SK-N-SH (cell line): ENCODE measurements around the gene DSCAM. TPM values are rescaled to one million over a fixed set of nuclear protein-coding genes. Genes with fewer than 3 reads are reported as not detected.

Experiments
- CTCF ChIA-PET: fragments of 300-600, 350-600 bp; formaldehyde crosslinking; extraction: SDS; loops from one replicate; lab custom pipeline; 2021; lab: Yijun Ruan, JAX
- POLR2A ChIA-PET: fragments of 350-600 bp; sonication (Branson Sonifier 250); formaldehyde crosslinking; extraction: SDS; loops from one replicate; lab custom pipeline; 2020; ENCODE audit warnings: antibody characterized with exemption, inconsistent platforms; lab: Yijun Ruan, JAX
- DNase-seq: peaks from one replicate; pipeline ENCODE4 v3.0.0; 2012
- H2AFZ ChIP-seq: fragments of 200-600 bp; sonication (generic); 2 replicates; pipeline ENCODE4 v1.8.1; 2016; ENCODE audit warnings: antibody characterized with exemption, mild to moderate bottlenecking, low read depth
- H3F3A ChIP-seq: fragments of 200-600 bp; sonication (generic); replicated peaks from 2 replicates; pipeline ENCODE3; 2016; ENCODE audit warnings: antibody characterized with exemption, mild to moderate bottlenecking; ENCODE audit not compliant: insufficient read depth
- H3K27ac ChIP-seq, 2 experiments: fragments of 200-500 bp in 1 of 2; fragments of 200-600 bp in 1 of 2; sonication (Bioruptor generic) in 1 of 2; sonication (generic), shearing (Covaris generic) in 1 of 2; 2 replicates each; pipeline versions ENCODE4 v1.5.1 to v1.6.1; 2014 to 2016; ENCODE audit warnings: low read depth in 2 of 2, inconsistent platforms in 1 of 2, low read length in 1 of 2, mild to moderate bottlenecking in 1 of 2, mixed read lengths in 1 of 2
- H3K27me3 ChIP-seq: fragments of 200-600 bp; sonication (generic), shearing (Covaris generic); 2 replicates; pipeline ENCODE4 v1.6.1; 2016; ENCODE audit warnings: mixed run types; ENCODE audit not compliant: insufficient read depth
- H3K36me3 ChIP-seq, 2 experiments: fragments of 200-500 bp in 1 of 2; fragments of 200-600 bp in 1 of 2; sonication (Bioruptor generic) in 1 of 2; sonication (generic) in 1 of 2; replicated peaks in 1 of 2; 2 replicates each; pipeline versions ENCODE3 to v1.5.1; 2014 to 2016; ENCODE audit warnings: low read length in 1 of 2, mild to moderate bottlenecking in 1 of 2; ENCODE audit not compliant: insufficient read depth in 2 of 2, control insufficient read depth in 1 of 2
- H3K4me1 ChIP-seq, 2 experiments: fragments of 200-500 bp in 1 of 2; fragments of 200-600 bp in 1 of 2; sonication (Bioruptor generic) in 1 of 2; sonication (generic), shearing (Covaris generic) in 1 of 2; 2 replicates each; pipeline versions ENCODE4 v1.5.1 to v1.6.1; 2014 to 2016; ENCODE audit warnings: low read depth in 1 of 2, low read length in 1 of 2, mixed run types in 1 of 2; ENCODE audit not compliant: insufficient read depth in 2 of 2, control insufficient read depth in 1 of 2
- H3K4me2 ChIP-seq: fragments of 200-600 bp; sonication (generic), shearing (Covaris generic); 2 replicates; pipeline ENCODE4 v1.6.1; 2017; ENCODE audit warnings: mixed run types
- H3K4me3 ChIP-seq, 2 experiments: fragments of 200-500 bp in 1 of 2; fragments of 200-600 bp in 1 of 2; sonication (Bioruptor generic) in 1 of 2; sonication (generic), shearing (Covaris generic) in 1 of 2; 2 replicates each; pipeline versions ENCODE4 v1.5.1 to v1.8.1; 2014 to 2016; ENCODE audit warnings: low read depth in 2 of 2, inconsistent platforms in 1 of 2, low read length in 1 of 2, mild to moderate bottlenecking in 1 of 2, mixed read lengths in 1 of 2, moderate library complexity in 1 of 2
- H3K79me2 ChIP-seq: fragments of 200-600 bp; sonication (generic); 2 replicates; pipeline ENCODE4 v1.8.1; 2017; ENCODE audit warnings: mild to moderate bottlenecking; ENCODE audit not compliant: insufficient read depth
- H3K9ac ChIP-seq: fragments of 200-600 bp; sonication (generic); 2 replicates; pipeline ENCODE4 v1.6.1; 2017; ENCODE audit warnings: mixed run types
- H3K9me2 ChIP-seq: fragments of 200-600 bp; sonication (generic); 2 replicates; pipeline ENCODE4 v1.6.1; 2017; ENCODE audit warnings: mixed run types
- H3K9me3 ChIP-seq: fragments of 200-600 bp; sonication (generic); 2 replicates; pipeline ENCODE4 v1.6.1; 2017; ENCODE audit warnings: mixed run types, mild to moderate bottlenecking, moderate library complexity
- H4K20me1 ChIP-seq: fragments of 200-600 bp; sonication (generic); 2 replicates; pipeline ENCODE4 v1.6.1; 2017; ENCODE audit warnings: mild to moderate bottlenecking, mixed run types; ENCODE audit not compliant: insufficient read depth
- CTCF ChIP-seq: fragments of 200-600 bp; sonication (generic); IDR thresholded peaks from 2 replicates; pipeline ENCODE4 v1.6.1; 2017; ENCODE audit warnings: antibody characterized with exemption, mild to moderate bottlenecking, moderate library complexity
- ELF1 ChIP-seq: IDR thresholded peaks from 2 replicates; pipeline ENCODE4 v1.4.0; 2012
- EP300 ChIP-seq, 2 experiments: IDR thresholded peaks; 2 replicates each; pipeline versions ENCODE4 v1.4.0 to v1.6.1; 2012; ENCODE audit warnings: borderline replicate concordance in 1 of 2, low read depth in 1 of 2, low read length in 1 of 2
- FOSL2 ChIP-seq: IDR thresholded peaks from 2 replicates; pipeline ENCODE4 v1.4.0; 2012; ENCODE audit warnings: low read depth, mild to moderate bottlenecking, moderate library complexity, borderline replicate concordance
- FOXJ3 ChIP-seq: sonication (generic); formaldehyde crosslinking; IDR thresholded peaks from 2 replicates; pipeline ENCODE4 v1.5.1; 2020; ENCODE audit warnings: mild to moderate bottlenecking, missing genetic modification reagents
- FOXM1 ChIP-seq: IDR thresholded peaks from 2 replicates; pipeline ENCODE4 v1.4.0; 2012; ENCODE audit warnings: low read depth, mild to moderate bottlenecking
- GABPA ChIP-seq: IDR thresholded peaks from 2 replicates; pipeline ENCODE4 v1.4.0; 2012; ENCODE audit warnings: low read depth, mild to moderate bottlenecking
- MXI1 ChIP-seq: IDR thresholded peaks from 2 replicates; pipeline ENCODE4 v1.6.1; 2012; ENCODE audit warnings: mild to moderate bottlenecking, low read depth, low read length, improper control_type of control experiment
- NFIC ChIP-seq: IDR thresholded peaks from 2 replicates; pipeline ENCODE4 v1.4.0; 2012; ENCODE audit warnings: borderline replicate concordance
- NRF1 ChIP-seq: IDR thresholded peaks from 2 replicates; pipeline ENCODE4 v1.6.1; 2012; ENCODE audit warnings: low read depth, mild to moderate bottlenecking, low read length
- POLR2AphosphoS5 ChIP-seq: IDR thresholded peaks from 2 replicates; pipeline ENCODE4 v1.6.1; 2012; ENCODE audit warnings: low read depth, low read length
- RCOR1 ChIP-seq: fragments of 150-350 bp; IDR thresholded peaks from 2 replicates; pipeline ENCODE4 v1.6.1; 2017; ENCODE audit warnings: antibody characterized with exemption, low read length
- RFX5 ChIP-seq: IDR thresholded peaks from 2 replicates; pipeline ENCODE4 v1.6.1; 2012; ENCODE audit warnings: mild to moderate bottlenecking, improper control_type of control experiment, low read length
- TCF12 ChIP-seq: IDR thresholded peaks from 2 replicates; pipeline ENCODE4 v1.4.0; 2012
- TEAD4 ChIP-seq: IDR thresholded peaks from 2 replicates; pipeline ENCODE4 v1.4.0; 2012; ENCODE audit warnings: mild to moderate bottlenecking, borderline replicate concordance; ENCODE audit not compliant: insufficient read depth
- USF1 ChIP-seq: IDR thresholded peaks from 2 replicates; pipeline ENCODE4 v1.4.0; 2012; ENCODE audit warnings: low read depth, borderline replicate concordance
- USF2 ChIP-seq: fragments of 150-350 bp; IDR thresholded peaks from 2 replicates; pipeline ENCODE4 v1.6.1; 2017; ENCODE audit warnings: antibody characterized with exemption, low read length, low read depth, borderline replicate concordance
- WGBS: methylation state at CpG from one replicate; pipeline ENCODE4 v1.1.6; 2017; ENCODE audit warnings: low lambda C conversion rate; 5-methylcytosine and 5-hydroxymethylcytosine counted together
- polyA plus RNA-seq, 3 experiments: library from polyadenylated mRNA; depleted of rRNA; stranded (reverse); fragments of >200 nt; gene quantifications; 2 replicates each; pipeline ENCODE4 v1.2.3, GENCODE V29; 2012
- TF ChIP-seq, protein P1 (sequence below): IDR thresholded peaks from 2 replicates; pipeline ENCODE4 v1.4.0; 2012; ENCODE audit warnings: low read depth

The DSCAM gene
- polyA plus RNA-seq, 1 of the 3 experiments (the other 2 are of a cell fraction): not detected

DNA sequence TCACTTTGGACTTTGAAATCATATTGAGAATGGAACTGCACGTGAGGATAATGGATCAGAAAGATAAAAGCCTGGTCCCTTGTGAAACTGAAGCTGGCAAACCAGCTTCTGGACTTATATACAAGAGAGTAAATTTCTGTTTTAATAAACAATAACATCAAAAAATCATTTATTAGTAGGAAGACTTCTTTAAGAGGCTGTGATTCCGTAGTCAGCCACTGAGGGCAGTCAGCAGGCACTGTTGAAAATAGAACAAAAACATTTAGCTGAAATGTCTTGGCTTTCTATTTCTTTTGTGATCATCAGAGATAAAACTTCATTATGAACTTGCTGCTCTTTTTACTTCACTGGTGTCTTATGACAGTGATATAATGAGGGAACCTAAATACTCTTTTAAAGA is 490.3 kb downstream of the DSCAM start:
- Histone ChIP-seq H3K4me3 (no peak overlapping the region), H3K27ac (no peak overlapping the region), H3F3A (no peaks in the 10 kb centered on the region), H3K9me3 (no peaks in the 10 kb centered on the region), H3K9me2 (no peaks in the 10 kb centered on the region), H3K4me1 (no peaks in the 10 kb centered on the region), H3K9ac (no peak overlapping the region), H3K27me3 (no peaks in the 10 kb centered on the region), H3K79me2 (no peaks in the 10 kb centered on the region), H3K4me2 (no peak overlapping the region), H4K20me1 (no peaks in the 10 kb centered on the region), H2AFZ (no peak overlapping the region), H3K36me3 (no peaks in the 10 kb centered on the region)
- no peak for TF ChIP-seq USF1
- TF ChIP-seq ELF1: no peak
- no peak for TF ChIP-seq RCOR1
- no peak for TF ChIP-seq USF2
- no peak for TF ChIP-seq CTCF
- no peak for TF ChIP-seq RFX5
- no peak for TF ChIP-seq POLR2AphosphoS5
- no peak for TF ChIP-seq FOXJ3
- no peak for TF ChIP-seq TEAD4
- TF ChIP-seq MXI1: no peak
- TF ChIP-seq NRF1: no peak
- TF ChIP-seq NFIC: no peak
- TF ChIP-seq EP300 (IDR thresholded peaks at IDR 0.05; ENCODE audit: borderline replicate concordance in 1 of 2, low read depth in 1 of 2, low read length in 1 of 2): no peak
- TF ChIP-seq GABPA: no peak
- no peak for TF ChIP-seq FOSL2
- TF ChIP-seq, protein P1, sequence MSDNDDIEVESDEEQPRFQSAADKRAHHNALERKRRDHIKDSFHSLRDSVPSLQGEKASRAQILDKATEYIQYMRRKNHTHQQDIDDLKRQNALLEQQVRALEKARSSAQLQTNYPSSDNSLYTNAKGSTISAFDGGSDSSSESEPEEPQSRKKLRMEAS: no peak
- no peak for TF ChIP-seq FOXM1
- no peak for TF ChIP-seq TCF12
- 9% methylated on average over 2 of the region's 2 CpGs for WGBS
- ChIA-PET POLR2A (no interaction called here), CTCF (interaction anchor here (0.9 to 1.5 kb wide), 3 partner anchors 9 to 30 kb away, joined by 3 to 11 read pairs (median 8); no protein-coding TSS in a partner anchor)
- DNase-seq: no peak
